Skeletal muscle cell (primary cell): ENCODE data around the gene RCAN2.
A peak's percentile ranks its signal among the peaks of the same experiment; 100 is the strongest.
"Not testable (repeated sequence)": the region's sequence is repeated elsewhere in the genome, so short reads cannot be mapped to it uniquely, and the experiment has no call there.

Source experiments
- DNase-seq: peaks from one replicate; pipeline ENCODE4 v3.0.0-alpha.2; 2010; ENCODE audit warnings: low read depth
- H3K4me3 ChIP-seq: 2 replicates; pipeline ENCODE4 v1.5.1; 2011; ENCODE audit warnings: low read depth, mild to moderate bottlenecking, control low read depth, low read length, moderate library complexity

The RCAN2 gene

DNA sequence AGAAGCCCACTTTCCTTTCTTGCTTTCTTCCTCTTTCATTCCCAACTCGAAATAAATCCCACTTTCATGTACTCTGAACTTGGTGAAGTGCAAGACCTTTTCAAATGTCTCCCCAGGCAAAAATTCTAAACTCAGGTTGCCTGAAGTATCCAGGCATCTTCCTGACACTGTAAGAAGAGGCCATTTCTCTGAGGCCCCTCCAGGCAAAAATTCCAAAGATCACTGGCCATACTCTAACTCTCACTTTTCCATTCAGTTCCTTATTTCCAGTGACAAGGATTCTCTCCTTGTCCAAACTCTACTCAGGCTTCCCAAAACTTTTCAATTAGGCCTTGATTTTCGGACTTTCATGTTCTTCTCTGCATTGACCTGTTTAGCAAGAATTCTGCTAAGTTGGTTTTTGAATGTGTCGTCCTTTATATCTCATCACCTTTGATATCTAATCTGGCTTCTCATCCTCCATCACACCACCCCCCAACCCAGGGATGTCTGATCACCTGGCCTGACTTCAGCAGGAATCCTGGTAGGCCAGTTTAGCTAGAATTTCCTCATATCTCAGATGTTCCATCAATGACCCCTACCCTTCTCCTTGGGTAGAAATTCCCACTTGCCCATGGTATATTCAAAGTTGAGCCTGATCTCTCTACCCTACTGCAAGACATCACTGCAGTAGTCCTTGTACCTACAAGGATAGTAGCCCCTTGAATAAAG is 124.9 kb downstream of the RCAN2 start:
- DNase-seq = no peak

DNA sequence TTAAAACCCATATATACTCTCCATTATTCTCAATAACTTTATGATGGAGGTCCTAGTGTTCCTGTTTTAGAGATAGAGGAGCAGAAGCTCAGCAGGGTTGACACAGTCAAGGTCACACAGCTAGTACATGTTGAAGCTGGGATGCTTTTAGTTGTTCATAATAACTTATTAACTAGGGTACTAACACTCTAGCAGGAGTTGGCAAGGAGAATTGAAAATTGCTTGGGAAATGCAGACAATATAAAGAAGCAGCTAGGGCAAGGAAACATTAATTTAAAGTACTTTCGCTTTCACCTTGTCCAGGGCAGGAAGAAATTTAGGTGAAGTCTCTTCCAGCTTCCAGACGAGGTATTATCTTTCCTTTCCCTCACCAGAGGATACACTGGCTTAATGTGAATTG is 133.7 kb downstream of the RCAN2 start:
- DNase-seq = no peak
- H3K4me3 ChIP-seq = no peak overlapping the region

More for the DNA sequence above, 124.9 kb downstream of the RCAN2 start:
- H3K4me3 ChIP-seq = no peak overlapping the region

DNA sequence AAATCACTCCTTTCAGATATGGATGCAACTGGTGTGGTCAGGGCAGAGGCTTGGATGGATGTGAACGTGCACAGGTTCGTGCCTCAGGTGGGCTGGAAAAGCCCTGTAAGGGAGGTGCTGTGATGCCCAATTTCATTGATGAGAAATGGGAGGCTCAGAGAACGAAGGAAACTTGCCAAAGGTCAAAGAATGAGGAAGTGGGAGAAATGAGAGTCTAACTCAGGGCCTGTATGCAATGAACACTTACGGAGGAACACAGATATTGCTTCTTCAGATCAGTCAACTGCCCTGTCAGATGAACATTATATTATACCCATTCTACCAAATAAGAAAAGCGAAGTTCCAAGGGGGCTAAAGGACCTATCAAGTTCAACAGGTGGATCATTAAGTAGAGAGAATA is 134.7 kb downstream of the RCAN2 start:
- no peak for DNase-seq
- H3K4me3 ChIP-seq = no peak overlapping the region

DNA sequence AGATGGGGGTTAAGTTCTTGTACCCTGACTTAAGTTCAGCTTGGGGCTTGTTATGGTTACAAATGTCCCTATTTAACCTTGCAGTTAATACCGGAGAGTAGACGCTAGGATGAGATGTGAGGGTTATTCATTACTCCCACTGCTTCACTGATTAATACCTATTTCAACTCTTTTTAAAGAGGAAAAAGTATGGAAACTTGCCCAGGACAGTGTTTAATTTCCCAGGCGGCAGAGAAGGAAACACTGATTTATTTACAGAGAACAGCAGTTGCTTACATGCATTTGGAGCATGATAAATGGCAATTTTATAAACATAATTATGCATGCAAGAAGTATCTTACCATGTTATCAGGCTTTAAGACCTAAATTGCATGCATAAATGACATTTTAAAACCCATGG is 137.7 kb downstream of the RCAN2 start:
- H3K4me3 ChIP-seq = no peak overlapping the region
- DNase-seq = no peak

DNA sequence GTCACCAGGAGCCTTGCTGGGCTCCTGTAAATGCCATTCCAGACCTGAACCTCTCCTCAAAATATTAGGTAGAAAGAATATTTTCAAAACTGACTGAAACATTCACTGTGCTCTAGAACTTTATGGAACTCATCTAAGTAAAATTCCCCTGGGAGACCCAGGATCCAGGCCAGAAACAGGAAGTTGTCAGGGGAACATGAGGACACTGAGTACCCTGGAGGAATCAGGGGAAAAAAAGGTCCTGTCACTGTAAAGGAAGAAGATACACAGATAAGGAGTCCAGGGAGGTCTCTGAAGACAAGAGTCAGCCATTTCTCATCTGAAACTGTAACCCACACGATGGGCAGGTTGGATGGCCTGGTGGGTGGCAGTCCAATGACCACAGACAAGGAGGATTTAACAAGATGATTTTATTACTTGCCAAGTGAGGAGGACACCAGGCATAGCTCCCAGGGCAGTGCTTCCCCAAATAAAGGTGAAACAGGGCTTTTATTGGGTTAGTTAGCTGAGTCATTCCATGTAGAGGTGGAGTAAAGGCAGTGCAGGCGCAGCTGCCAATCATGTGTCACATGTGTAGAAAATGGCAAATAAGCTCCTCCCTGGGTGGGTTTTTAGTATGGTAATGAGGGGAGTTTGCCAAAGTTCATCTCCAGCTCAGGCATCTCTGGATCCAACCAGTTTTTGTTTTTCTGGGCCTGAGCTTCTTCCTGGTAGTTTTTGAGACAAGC is 138.5 kb downstream of the RCAN2 start:
- DNase-seq = no peak
- no peak overlapping the region for H3K4me3 ChIP-seq

DNA sequence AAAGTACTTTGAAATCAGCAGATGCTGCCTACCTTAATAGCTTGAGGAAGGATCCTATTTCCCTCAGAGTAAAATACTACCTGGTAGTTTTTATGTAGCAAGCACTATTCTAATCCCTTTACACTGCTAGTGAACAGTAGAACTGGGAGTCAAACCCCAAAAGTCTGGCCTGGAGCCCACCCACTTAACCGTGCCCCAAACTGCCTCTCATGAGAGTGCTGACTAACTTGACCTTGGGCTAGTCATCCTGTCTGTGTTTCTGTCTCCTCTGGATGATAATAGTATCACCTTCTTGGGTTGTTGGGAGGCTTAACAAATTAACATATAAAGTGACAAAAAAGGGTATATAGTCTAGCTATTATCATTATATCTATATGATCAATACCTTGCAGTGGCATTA is 140.5 kb downstream of the RCAN2 start:
- H3K4me3 ChIP-seq = no peak overlapping the region
- no peak for DNase-seq

DNA sequence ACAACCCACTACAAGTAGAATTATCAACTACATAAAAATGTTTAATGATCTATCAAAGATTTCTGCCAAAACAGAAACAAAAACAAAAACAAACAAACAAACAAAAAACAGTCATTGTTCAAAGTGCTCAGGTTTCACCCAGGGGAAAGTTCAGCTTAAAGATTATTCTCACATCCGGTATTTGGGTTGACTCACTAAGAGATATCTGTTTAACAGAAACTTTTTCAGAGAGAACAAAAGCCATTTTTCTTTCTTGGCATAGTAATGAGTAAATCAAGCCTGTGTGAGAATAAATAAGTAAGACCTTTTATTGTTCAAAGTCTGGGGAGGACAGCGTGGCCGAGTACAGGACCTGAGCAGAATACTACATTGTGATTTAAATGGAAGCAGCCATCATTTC is 143.6 kb downstream of the RCAN2 start:
- H3K4me3 ChIP-seq = no peak overlapping the region
- DNase-seq = no peak

DNA sequence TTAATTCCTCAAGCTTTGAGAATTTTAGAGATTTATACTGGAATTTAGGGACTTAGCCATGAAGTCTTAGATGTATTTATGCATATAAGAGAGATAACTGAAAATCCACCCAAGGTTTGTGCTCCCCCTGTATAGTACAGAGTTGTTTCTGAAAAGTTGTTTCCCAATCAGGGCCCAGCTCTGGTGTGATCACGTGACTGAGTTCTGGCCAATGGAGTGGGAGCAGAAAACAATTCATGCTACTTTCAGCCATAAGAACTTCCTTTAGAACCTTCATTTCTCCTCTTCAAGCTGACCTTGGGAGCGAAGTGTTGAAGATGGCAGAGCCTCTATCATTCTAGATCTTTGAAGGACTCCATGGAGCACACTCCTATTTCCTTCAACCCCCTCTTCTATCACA is 151.0 kb downstream of the RCAN2 start:
- H3K4me3 ChIP-seq = no peak overlapping the region
- DNase-seq = no peak

DNA sequence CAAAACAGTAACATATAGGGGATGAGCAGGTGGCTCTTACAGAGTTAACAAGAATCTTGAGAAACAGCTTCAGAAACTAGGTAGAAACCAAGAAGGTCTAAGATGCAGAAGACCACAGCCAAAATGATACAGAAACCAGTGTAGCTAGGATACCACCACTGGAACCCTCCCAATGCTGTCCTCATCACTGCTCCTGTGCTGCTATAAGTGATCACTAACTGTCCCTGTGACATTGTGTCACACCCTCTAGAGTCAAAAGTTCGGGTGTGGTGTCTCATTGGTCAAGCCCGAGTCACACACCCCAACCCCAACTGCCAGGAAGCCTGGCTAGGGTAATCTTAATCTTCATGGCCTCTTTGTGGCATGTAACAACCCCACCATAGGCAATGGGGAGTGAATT is 153.1 kb downstream of the RCAN2 start:
- DNase-seq = no peak
- H3K4me3 ChIP-seq = no peak overlapping the region

DNA sequence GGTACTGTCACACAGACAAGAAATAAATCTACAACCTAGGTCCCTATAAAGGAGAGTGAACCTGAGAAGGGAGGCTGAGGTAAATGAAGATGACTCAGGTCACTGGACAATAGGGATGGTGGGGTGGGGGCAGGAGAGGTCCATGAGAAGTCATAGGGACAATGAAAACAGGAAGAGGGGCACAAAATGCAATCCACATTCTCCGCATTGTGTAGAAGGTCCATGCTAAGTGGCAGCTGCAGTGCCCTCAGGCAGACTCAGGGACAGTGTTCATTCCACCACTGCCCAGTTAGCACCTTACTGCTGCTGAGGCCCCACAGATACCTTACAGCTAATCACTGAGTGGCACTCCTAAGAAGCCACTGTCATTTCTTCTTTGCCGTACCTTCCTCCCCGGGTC is 156.8 kb downstream of the RCAN2 start:
- H3K4me3 ChIP-seq = no peak overlapping the region
- no peak for DNase-seq

DNA sequence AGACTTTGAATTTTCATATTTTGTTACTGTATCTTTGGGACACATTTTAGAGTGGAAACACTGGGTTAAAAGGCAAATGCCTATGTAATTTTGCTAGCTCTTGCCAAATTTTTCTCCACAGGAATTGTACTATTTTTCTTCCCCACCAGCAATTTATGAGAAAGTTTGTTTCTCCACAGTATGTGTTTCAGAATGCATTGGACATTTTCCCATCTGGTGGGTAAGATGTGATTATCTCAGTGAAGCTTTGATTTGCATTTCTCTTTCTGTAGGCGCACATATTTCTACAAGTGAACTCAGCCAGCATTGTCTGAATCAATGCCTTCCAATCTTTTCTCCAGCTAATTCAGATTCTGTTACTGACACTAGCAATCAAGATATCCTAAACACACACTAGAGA is 157.8 kb downstream of the RCAN2 start:
- H3K4me3 ChIP-seq = no peak overlapping the region
- no peak for DNase-seq

DNA sequence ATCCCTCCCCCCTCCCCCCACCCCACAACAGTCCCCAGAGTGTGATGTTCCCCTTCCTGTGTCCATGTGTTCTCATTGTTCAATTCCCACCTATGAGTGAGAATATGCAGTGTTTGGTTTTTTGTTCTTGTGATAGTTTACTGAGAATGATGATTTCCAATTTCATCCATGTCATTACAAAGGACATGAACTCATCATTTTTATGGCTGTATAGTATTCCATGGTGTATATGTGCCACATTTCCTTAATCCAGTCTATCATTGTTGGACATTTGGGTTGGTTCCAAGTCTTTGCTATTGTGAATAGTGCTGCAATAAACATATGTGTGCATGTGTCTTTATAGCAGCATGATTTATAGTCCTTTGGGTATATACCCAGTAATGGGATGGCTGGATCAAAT is 158.8 kb downstream of the RCAN2 start:
- not testable (repeated sequence) for DNase-seq, H3K4me3 ChIP-seq

DNA sequence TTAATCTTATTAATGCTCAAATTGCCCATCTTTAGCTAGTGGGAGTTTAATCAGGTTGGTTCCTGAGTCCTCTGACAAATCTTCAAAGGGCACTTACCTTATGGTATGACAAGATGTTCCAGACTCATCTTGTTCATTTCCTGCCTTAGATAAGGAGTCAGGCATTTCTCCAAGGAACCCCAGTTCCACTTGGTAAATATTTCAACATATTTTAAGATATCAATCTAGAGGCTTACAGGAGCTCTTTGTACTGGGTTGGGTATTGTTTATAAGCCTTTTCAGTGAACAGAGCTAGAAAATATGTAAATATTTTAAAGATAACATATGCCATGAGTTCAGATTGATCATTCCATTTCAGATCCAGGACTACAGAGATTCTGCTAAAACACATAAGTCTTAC is 159.8 kb downstream of the RCAN2 start:
- DNase-seq = no peak
- H3K4me3 ChIP-seq = no peak overlapping the region

DNA sequence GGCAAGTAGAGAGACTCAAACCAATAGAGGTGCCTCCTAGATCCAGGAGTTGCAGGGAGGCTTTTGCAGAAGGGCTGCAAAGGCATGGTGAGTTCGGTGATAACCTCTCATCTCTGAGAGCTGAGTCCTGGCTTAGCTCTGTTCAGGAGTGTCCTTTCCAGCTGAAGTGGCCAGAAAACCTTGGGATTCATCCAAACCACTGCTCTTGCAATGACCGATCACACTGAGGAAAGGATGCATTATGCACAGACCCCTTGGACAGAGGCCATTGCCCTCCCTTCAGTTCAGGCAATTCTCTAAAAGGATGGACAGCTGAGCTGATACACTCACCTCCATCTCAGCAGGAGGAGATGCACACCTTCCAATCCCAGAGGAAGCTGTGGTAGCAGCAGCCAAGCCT is 161.7 kb downstream of the RCAN2 start:
- H3K4me3 ChIP-seq = no peak overlapping the region
- DNase-seq = no peak

DNA sequence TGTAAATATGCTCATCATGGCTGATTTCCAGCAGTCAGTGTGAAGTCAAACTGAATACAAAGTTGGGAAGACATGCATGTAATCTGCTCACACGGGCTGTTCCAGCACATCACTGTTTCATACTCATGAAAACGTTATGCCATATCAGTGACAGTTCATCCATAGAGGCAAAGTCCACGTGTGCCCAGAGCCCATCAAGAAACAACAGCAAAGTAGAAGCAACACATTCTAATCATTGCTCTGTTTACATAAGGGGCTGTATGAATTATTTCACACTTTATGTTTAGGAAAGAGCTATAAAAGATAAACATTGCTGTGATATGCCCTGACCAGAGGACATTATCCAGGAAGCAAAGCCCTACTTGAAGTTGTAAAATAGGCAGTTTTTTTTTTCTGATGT is 163.5 kb downstream of the RCAN2 start:
- no peak overlapping the region for H3K4me3 ChIP-seq
- DNase-seq = no peak

DNA sequence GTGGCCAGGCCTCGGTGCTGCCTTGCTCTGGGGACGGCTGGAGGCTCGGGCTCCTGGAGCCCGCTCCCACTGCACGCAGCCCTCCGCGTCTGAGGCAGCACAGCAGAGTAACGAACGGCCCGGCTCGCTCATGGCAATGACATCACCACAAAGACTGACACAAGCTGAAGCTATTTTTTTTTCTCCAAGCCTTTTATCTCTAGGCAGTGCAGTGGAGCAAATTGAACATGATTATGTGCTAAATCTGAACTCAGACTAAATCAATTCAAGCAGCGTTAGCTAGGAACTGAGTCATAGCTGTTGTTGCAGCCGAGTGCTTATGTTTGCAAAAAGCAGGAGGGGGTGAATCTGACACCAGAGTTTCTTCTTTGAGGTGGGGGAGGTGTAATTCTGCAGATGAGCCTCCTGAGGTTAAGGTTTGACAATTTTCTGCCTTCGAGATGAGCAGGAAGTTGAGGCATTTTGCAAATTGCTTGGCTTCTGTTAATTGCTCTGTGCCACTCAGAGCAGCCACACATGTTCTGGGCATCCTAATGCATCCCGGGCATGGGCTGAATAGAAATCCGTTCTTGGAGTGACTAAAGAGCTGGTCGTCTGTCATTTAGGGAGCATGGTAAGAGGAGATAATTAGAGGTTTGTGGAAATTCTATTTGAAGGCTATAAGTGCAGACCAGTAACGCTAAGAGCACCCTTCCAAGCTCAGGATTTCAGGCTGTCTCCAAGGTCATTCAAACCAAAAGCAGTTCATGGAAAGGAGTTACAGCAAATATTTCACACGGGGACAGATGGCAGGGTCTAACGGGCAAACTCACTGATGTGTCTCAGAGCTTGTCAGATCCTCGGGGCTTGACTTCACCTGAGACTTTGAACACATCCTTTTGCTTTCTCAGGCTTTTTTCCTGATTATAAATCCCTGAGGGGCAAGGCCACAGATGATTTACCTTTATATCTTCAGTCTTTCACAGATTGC is 165.4 kb downstream of the RCAN2 start:
- no peak overlapping the region for H3K4me3 ChIP-seq
- DNase-seq = peak; percentile 28

DNA sequence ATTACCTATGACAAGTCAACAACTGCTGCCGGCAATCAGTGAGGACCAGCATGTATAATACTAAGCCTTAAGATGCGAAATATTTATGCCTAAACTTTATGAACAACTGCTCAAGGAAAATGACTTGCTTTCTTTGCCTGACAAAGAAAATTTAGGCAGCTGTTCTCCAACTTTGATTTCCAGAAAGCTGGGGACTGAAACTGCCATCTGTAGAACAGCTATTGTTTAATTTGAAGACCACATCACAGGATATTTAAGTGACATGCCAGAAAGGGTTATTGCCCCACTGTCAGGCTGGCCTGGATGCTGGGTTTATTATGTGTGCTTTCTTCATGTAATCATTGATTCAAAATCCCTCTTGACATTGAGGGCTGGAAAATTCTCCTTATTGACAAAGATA is 166.5 kb downstream of the RCAN2 start:
- no peak overlapping the region for H3K4me3 ChIP-seq
- no peak for DNase-seq

DNA sequence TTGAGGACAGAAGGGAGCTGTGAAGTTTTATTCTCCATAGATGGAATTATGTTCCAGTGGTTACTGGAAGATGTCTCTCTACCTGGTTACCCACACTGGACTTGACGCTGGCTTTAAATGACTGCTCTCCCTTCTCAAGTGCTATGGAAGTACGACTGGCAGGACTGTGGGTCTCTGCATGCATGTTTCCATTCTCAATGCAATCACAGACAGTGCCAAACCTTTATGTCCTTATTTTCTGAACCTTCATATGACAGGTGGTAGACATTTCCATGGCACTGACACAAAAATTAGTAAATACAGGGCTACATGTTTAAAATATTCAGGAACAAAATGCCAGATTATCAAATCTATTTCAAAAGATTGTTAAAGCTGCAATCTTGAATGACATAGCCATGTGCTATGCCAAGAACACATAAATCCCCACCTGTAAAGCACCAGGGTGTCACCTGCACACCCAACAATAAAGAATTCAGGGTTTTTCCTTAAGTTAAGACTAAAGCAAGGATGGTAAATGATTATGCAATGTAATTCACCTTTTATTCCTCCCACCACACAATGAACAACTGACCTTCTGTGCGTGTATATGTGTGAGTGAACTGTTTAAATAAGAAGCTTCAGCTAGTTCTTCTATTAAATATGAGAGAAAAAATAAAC is 167.2 kb downstream of the RCAN2 start:
- no peak for DNase-seq
- no peak overlapping the region for H3K4me3 ChIP-seq

DNA sequence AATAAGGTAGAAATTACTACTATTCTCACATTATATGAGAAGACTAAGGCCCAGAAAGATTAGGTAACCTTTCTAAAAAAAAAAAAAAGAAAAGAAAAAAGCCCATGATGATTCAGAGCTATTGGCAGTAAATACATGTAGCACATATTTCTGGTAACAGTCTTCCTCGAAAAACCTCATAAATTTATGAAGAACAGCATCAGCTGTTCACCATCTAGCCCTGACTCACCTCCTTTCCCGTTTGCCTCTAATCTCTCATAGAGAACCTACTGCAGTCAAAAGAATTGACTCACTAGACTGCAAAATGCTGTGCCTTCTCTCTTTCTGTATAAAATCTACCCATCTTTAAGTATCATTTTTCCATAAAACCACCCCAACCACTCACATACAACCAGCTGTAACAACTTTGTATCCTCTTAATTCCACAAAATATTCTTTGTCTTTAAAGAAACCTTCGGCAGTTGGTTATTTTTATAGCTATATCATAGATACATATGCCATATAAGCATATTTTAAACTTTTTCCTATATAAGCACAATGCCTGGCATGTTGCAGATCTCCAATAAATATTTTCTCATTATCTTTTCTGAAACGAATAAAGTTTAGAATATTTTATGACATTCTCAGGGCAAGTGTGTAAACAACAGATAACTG is 167.8 kb downstream of the RCAN2 start:
- no peak overlapping the region for H3K4me3 ChIP-seq
- peak; percentile 70 for DNase-seq
